ENCODE results near the gene TIGAR.

TIGAR gene

GRCh38 chr12:4307593-4308333 is 13.2 kb upstream of the TIGAR start:
- no peak for DNase-seq

- no peak for DNase-seq
These were observed 12.6 kb upstream of the TIGAR start for GRCh38 chr12:4308334-4308950.

GRCh38 chr12:4311776-4312175 is 9.2 kb upstream of the TIGAR start:
- DNase-seq: no peak

- DNase-seq: no peak
These were observed 8.8 kb upstream of the TIGAR start for GRCh38 chr12:4312251-4312650.

- DNase-seq: no peak
These were observed 538 bp upstream of the TIGAR start for GRCh38 chr12:4320497-4320852.

GRCh38 chr12:4322726-4323125 is 1.7 kb downstream of the TIGAR start:
- no peak for DNase-seq

GRCh38 chr12:4323396-4323795 is 2.4 kb downstream of the TIGAR start:
- no peak for DNase-seq

GRCh38 chr12:4324366-4324765 is 3.4 kb downstream of the TIGAR start:
- DNase-seq: no peak

- DNase-seq: no peak
These were observed 5.0 kb downstream of the TIGAR start for GRCh38 chr12:4325966-4326365.

- DNase-seq: no peak
These were observed 6.3 kb downstream of the TIGAR start for GRCh38 chr12:4327293-4327692.

GRCh38 chr12:4330203-4330602 is 9.2 kb downstream of the TIGAR start:
- DNase-seq: no peak

- no peak for DNase-seq
These were observed 10.2 kb downstream of the TIGAR start for GRCh38 chr12:4331221-4331620.

- DNase-seq: no peak
These were observed 10.8 kb downstream of the TIGAR start for GRCh38 chr12:4331842-4332241.

GRCh38 chr12:4346931-4347330 is 25.9 kb downstream of the TIGAR start:
- no peak for DNase-seq

- peak; percentile 24 for DNase-seq
These were observed 32.8 kb downstream of the TIGAR start for GRCh38 chr12:4353785-4354208.

GRCh38 chr12:4355156-4356040 is 34.4 kb downstream of the TIGAR start:
- no peak for DNase-seq

GRCh38 chr12:4356041-4356327 is 35.0 kb downstream of the TIGAR start:
- peak; percentile 44 for DNase-seq

GRCh38 chr12:4366090-4366489 is 45.1 kb downstream of the TIGAR start:
- DNase-seq: no peak

GRCh38 chr12:4369548-4369947 is 48.5 kb downstream of the TIGAR start:
- DNase-seq: no peak

GRCh38 chr12:4370265-4370664 is 49.3 kb downstream of the TIGAR start:
- DNase-seq: no peak

- no peak for DNase-seq
These were observed 51.6 kb downstream of the TIGAR start for GRCh38 chr12:4372653-4373052.

- no peak for DNase-seq
These were observed 54.4 kb downstream of the TIGAR start for GRCh38 chr12:4375449-4375848.

- DNase-seq: no peak
These were observed 57.8 kb downstream of the TIGAR start for GRCh38 chr12:4378772-4379171.

- no peak for DNase-seq
These were observed 58.4 kb downstream of the TIGAR start, which contains the start of gene FGF23 for GRCh38 chr12:4379405-4379804. Gene FGF23, minus strand, starts transcription at chr12:4379712. Its CDS starts 130 bp downstream, at chr12:4379582.
